GM18867 (cell line): ENCODE data around the gene TTC14.

Experiments used
- ATAC-seq: cut with Tn5 transposase; IDR thresholded peaks from one replicate; pipeline ENCODE4 v1.9.1; 2021; ENCODE audit warnings: mild to moderate bottlenecking, moderate library complexity; ENCODE audit not compliant: unreplicated experiment

The TTC14 gene

DNA sequence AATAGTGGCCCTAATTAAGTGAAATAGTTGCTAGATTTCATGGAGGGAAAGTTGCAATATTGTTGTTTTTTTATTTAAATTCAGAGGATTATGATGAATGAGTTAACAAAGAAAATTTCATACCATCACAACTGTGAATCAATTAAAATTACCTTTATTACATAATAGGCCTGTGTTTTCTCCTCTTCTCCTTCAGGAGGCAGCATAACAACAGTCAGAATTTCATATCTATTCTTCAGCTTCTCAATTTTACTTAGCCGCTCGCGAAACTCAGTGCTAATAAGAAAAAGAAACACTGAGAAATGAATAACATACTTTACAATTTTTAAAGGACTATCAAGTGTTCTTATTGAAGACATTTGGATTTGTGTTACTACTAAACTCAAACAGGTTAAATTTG lies 29.4 kb downstream of the TTC14 start:
- no peak for ATAC-seq

GRCh38 chr3:180633722-180634121 lies 31.8 kb downstream of the TTC14 start:
- ATAC-seq, result no peak

DNA sequence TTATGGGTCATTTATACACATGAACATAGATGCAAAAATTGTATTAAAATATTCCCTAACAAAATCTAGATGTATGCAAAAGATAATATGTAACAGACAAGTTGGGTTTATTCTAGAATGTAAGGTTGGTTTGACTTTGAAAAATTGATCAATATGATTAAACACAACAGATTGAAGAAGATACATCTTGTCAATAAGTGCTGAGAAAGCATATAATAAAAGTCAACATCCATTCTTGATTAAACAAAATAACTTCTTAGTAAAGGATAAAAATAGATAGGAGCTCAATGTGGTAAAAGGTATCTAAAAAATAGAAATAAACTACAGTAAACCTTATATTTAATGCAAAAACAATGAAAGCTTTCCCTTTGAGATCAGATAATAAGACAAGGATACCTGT lies 39.0 kb downstream of the TTC14 start:
- no peak for ATAC-seq

DNA sequence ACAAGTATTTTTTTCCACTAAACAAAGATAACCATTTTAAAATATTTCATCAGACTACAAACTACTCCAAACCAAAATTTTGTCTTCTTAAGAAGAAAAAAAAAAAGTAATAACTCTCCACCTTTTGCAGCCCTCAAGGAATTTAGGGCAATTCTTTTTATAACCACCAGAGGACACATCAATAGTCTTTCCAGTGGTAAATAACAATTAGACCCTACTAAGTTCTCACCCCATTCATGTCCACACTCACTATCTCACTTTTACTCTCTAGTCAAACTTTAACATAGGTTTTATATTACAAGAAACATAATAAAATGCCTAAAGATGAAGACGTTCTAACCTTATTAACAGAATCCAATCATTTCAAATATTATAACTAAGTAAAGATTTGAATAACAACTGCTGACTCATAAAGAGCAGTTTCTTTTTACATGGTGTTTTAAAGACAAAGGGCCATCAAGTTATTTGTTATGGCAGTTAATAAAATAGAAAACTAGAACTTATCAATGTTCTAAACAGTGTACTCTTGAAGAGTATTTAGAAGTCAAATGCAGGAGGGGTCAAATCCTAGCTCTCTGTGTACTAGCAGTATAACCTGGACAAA lies 44.3 kb downstream of the TTC14 start:
- peak; percentile 65 for ATAC-seq

DNA sequence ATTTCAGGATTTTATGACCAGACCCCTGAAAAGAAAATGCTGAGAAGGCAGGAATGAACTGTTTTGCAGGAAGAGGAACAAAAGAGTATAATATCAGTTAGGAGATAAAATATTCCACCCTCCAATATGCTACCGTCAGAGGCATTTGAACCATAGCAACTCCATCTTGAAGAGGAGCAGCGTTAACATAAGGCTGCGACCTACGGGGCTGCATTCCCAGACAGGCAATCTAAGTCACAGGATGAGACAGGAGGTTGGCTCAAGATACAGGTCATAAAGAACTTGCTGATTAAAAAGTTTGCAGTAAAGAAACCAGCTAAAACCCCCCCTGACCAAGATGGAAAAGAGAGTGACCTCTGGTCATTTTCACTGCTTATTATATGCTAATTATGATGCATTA lies 54.4 kb downstream of the TTC14 start:
- no peak for ATAC-seq

DNA sequence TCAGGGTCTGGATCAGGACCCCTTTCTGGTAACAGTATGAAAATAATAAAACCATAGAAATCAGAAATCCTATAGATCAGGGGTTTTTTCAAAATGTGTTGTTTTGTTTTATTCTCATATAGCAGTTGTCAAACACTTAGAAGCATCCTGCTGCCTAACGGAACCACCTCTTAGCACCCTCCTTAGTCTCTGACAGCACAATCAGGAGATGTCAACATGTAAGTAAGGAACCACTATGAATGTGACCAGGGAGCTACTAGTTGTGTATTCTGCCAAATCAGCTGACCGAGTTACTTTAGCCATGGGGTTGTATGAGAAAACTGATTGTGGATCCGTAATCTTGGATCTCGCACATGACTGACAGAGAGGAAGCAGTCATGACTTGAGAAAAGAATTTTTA lies 55.1 kb downstream of the TTC14 start:
- no peak for ATAC-seq
